Aorta (tissue), 5 donors: ENCODE data around the gene MIPOL1. TPM values are rescaled to one million over a fixed set of nuclear protein-coding genes. Genes with fewer than 3 reads are reported as not detected.
"Not testable (repeated sequence)": the region's sequence is repeated elsewhere in the genome, so short reads cannot be mapped to it uniquely, and the experiment has no call there.

Experiments
- ATAC-seq: fragments of 200-7000 bp; cut with Tn5 transposase; one replicate; pipeline ENCODE4 v1.9.1; 2022; ENCODE audit warnings: moderate library complexity; ENCODE audit not compliant: low FRiP score
- DNase-seq, 2 donors: peaks; one replicate each; pipeline ENCODE4 v3.0.0-alpha.2; 2020
- H3K27ac ChIP-seq, 2 donors: one replicate each; pipeline ENCODE4 v1.5.1; 2013; ENCODE audit warnings: low read length in 2 of 2, mild to moderate bottlenecking in 2 of 2, moderate library complexity in 2 of 2, control low read depth in 1 of 2, inconsistent platforms in 1 of 2, low read depth in 1 of 2
- H3K27me3 ChIP-seq, 2 donors: one replicate each; pipeline ENCODE4 v1.6.1; 2013; ENCODE audit warnings: control low read depth in 1 of 2, low read length in 1 of 2, mild to moderate bottlenecking in 1 of 2, moderate library complexity in 1 of 2; ENCODE audit not compliant: insufficient read depth in 2 of 2, control insufficient read depth in 1 of 2
- H3K36me3 ChIP-seq, 2 donors: one replicate each; pipeline ENCODE4 v1.6.1; 2013; ENCODE audit warnings: control low read depth in 1 of 2, low read length in 1 of 2, mild to moderate bottlenecking in 1 of 2; ENCODE audit not compliant: insufficient read depth in 2 of 2, control insufficient read depth in 1 of 2
- H3K4me1 ChIP-seq, 2 donors: one replicate each; pipeline ENCODE4 v1.6.1; 2013; ENCODE audit warnings: low read length in 2 of 2, control low read depth in 1 of 2, mild to moderate bottlenecking in 1 of 2, moderate library complexity in 1 of 2; ENCODE audit not compliant: insufficient read depth in 2 of 2, control insufficient read depth in 1 of 2
- H3K4me3 ChIP-seq, 2 donors: one replicate each; pipeline ENCODE4 v1.5.1; 2013; ENCODE audit warnings: low read length in 2 of 2, control low read depth in 1 of 2, mild to moderate bottlenecking in 1 of 2
- H3K9me3 ChIP-seq: one replicate; pipeline ENCODE4 v1.6.1; 2013; ENCODE audit warnings: mild to moderate bottlenecking, low read length; ENCODE audit not compliant: control insufficient read depth
- WGBS, 2 donors: extraction: QIAGEN DNeasy Blood & Tissue Kit; methylation state at CpG; one replicate each; pipeline ENCODE4 v1.1.7; 2013; 5-methylcytosine and 5-hydroxymethylcytosine counted together
- intact Hi-C, 2 donors: fragments of 100-400 bp; cut with DNase I; formaldehyde crosslinking; loops; one replicate each; pipeline versions ENCODE4 v1.14.2 to v1.15.0; 2022
- polyA plus RNA-seq, 2 donors: library from polyadenylated mRNA; stranded (reverse); fragments of 200-250 nt; gene quantifications; one replicate each; pipeline ENCODE4 v1.2.3, GENCODE V29; 2013
- total RNA-seq, 2 donors: library from RNA; stranded (reverse); fragmentation: NEBNext Ultra II Directional; extraction: Animal tissue kit (Norgen Biotek cat#: 25700); gene quantifications; one replicate each; pipeline ENCODE4 v1.2.1, GENCODE V29; 2021
- donor health status: healthy with polysubstance abuse.
- donor health status: Bipolar disorder and iron deficiency.
- donor health status: DM: no; HTN: no; CAD: no.
- donor health status: DM: no; HTN: no; CAD: no.
- donor health status: DM: yes; HTN: yes; CAD: no.

The MIPOL1 gene
- total and polyA plus RNA-seq, 4 donors: 3.4 to 20.6 (median 11.9) TPM

DNA sequence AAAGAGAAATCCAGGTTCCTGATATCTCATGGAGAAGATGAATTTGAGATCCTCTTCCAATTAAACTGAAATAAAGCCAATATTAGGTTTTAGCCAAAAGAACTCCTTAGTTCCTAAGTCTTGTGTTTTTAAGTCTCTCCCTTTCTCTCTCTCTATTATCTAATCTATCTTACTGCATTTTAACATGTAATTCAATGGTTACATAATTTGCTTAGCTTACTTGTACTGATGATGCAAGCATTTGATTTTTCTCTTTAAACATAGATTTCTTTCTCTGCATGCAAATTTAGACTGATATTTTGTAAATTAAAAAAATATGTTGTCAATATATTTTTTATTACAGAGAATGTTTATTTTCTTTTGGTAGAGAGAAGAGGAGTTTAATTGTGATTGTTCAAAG lies 78.2 kb downstream of the MIPOL1 start:
- no peaks in the 10 kb centered on the region for H3K36me3 ChIP-seq
- no peak for DNase-seq
- no peaks in the 10 kb centered on the region for H3K9me3 ChIP-seq
- intact Hi-C loops: no loop called here
- H3K27ac ChIP-seq: no peak overlapping the region
- H3K27me3 ChIP-seq: no peaks in the 10 kb centered on the region
- ATAC-seq: no peak
- H3K4me1 ChIP-seq: no peaks in the 10 kb centered on the region
- no peak overlapping the region for H3K4me3 ChIP-seq

DNA sequence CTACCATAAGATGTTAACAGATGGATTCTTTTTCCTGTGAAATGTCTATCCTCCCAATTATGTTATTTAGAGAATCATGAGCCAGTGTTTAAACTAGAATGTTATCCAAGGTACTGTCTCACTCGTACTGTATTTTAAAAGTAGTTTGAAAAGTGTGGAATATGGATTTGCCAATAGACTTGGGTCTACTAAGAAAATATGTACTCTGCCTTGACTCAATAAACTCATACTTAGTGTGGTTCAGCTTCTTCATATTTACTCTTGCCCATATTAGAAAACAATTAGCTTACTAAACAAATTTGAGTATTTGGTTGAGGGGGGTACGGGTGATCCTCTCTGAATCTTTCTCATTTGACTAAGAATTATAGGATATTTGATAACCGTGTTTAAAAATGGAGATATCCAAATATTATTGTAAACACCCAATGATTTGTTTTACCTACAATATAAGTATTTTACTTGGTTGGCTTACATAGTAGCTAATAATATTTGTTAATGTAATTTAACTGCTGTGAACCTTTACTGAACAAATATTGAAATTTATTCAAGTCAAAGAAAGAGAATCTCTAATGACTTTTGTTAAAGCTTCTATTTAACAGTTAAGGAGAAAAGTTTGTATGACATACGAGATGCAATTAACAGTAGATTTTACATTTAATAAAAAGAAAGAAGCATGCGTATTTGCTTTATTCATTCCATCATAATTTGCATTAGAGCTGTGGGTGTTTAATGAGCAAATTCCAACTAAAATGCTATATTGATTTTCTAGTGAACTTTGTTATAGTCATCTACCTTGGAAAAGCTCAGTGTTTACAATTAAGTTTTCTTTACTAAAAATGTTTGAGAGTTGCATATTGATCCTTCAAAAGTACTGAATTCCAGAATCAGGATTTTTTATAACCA lies 81.2 kb downstream of the MIPOL1 start:
- no peak overlapping the region for H3K27ac ChIP-seq

DNA sequence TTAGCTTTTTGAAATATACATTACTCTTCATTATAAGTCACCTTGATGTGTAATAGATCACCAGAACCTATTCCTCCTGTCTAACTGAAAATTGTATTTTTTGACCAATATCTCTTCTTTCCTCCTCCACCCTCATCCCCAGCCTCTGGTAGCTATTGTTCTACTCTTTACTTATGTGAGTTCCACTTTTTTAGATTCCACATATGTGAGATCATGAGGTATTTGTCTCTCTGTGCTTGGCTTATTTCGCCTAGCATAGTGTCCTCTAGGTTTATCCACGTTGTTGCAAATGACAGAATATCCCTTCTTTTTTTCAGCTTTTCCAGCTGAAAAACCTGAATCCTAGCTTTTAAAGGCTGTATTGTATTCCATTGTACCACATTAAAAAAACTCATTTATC lies 82.1 kb downstream of the MIPOL1 start:
- intact Hi-C loops: no loop called here
- ATAC-seq: no peak
- H3K36me3 ChIP-seq: no peaks in the 10 kb centered on the region
- H3K27ac ChIP-seq: no peak overlapping the region
- H3K4me3 ChIP-seq: no peak overlapping the region
- DNase-seq: no peak
- H3K4me1 ChIP-seq: no peaks in the 10 kb centered on the region
- 87 to 93% methylated on average over 2 of the region's 2 CpGs for WGBS, 2 donors
- no peaks in the 10 kb centered on the region for H3K9me3 ChIP-seq
- H3K27me3 ChIP-seq: no peaks in the 10 kb centered on the region

More for the DNA sequence above, 81.2 kb downstream of the MIPOL1 start:
- intact Hi-C loops: no loop called here
- Histone ChIP-seq H3K4me1 (no peaks in the 10 kb centered on the region), H3K36me3 (no peaks in the 10 kb centered on the region), H3K4me3 (no peak overlapping the region), H3K9me3 (no peaks in the 10 kb centered on the region), H3K27me3 (no peaks in the 10 kb centered on the region)
- ATAC-seq (no peak), DNase-seq (no peak)
- 88 to 89% methylated on average over 5 of the region's 5 CpGs for WGBS, 2 donors

DNA sequence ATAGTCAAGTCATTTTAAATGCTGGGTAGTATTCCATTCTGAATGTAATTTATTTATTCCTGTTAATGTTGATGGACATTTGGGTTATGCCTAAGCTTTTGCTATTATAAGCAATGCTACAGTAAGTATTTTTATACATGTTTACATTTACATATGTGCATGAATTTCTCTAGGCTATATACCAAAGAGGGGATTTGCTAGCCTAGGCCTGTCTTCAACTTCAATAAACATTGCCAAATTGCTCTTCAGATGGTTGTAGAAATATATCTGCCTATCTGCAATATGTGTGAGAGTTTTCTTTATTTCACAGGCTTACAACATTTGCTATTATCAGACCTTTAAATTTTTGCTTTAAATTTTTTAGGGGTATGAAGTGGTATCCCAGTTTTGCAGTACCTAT lies 87.0 kb downstream of the MIPOL1 start:
- H3K9me3 ChIP-seq: no peaks in the 10 kb centered on the region
- H3K4me3 ChIP-seq: no peak overlapping the region
- intact Hi-C loops: no loop called here
- DNase-seq (no peak), ATAC-seq (no peak)
- H3K36me3 ChIP-seq: peaks cover 6 to 7% of the 10 kb centered on the region in 2 donors
- H3K4me1 ChIP-seq: no peaks in the 10 kb centered on the region
- no peak overlapping the region for H3K27ac ChIP-seq
- no peaks in the 10 kb centered on the region for H3K27me3 ChIP-seq

DNA sequence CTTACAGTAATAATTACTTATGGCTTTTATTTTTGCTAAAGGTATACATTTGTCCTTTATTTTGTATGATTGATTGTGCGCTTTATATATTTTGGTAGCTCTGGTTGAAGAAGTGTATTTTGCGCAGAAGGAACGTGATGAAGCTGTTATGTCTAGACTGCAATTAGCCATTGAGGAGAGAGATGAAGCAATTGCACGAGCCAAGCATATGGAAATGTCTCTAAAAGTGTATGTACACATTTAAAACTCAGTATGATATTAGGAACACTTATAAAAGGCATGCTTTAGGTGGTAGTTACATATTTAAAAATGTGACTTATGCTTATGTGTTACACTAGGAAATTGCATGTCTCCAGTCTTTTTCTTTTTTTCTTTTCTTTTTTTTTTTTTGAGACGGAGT lies 87.5 kb downstream of the MIPOL1 start:
- no peak overlapping the region for H3K27ac ChIP-seq
- H3K4me3 ChIP-seq: no peak overlapping the region
- no peaks in the 10 kb centered on the region for H3K4me1 ChIP-seq
- DNase-seq (no peak), ATAC-seq (no peak)
- no peaks in the 10 kb centered on the region for H3K27me3 ChIP-seq
- H3K36me3 ChIP-seq: peaks cover 7 to 8% of the 10 kb centered on the region in 2 donors
- 92 to 95% methylated on average over 5 of the region's 5 CpGs for WGBS, 2 donors
- intact Hi-C loops: no loop called here
- H3K9me3 ChIP-seq: no peaks in the 10 kb centered on the region

DNA sequence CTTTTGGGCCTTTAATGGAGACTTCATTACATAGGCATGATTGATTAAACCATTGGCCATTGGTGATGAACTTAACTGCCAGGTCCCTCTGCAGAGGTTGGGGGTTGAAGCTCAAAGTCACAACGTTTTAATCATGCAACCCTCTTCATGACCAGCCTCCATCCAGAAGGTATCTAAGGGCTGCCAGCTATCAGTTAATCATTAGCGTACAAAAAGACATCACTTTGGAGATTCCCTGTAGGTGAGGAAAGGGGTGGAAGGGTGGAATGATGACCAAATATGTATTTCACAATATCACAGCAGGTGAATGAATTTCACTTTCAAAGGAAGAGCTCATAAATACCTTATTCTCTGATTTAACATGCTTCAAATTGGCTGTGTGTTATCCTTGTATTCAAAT lies 92.0 kb downstream of the MIPOL1 start:
- H3K36me3 ChIP-seq: peaks cover 7 to 8% of the 10 kb centered on the region in 2 donors
- no peak overlapping the region for H3K4me3 ChIP-seq
- intact Hi-C loops: no loop called here

DNA sequence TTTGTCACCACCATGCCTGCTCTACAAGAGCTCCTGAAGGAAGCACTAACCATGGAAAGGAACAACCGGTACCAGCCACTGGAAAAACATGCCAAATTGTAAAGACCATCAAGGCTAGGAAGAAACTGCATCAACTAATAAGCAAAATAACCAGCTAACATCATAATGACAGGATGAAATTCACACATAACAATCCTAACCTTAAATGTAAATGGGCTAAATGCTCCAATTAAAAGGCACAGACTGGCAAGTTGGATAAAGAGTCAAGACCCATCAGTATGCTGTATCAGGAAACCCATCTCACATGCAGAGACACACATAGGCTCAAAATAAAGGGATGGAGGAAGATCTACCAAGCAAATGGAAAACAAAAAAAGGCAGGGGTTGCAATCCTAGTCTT lies 97.5 kb downstream of the MIPOL1 start:
- intact Hi-C loops, H3K9me3 ChIP-seq, H3K4me1 ChIP-seq, H3K27me3 ChIP-seq, DNase-seq, ATAC-seq, H3K27ac ChIP-seq, H3K4me3 ChIP-seq, H3K36me3 ChIP-seq: not testable (repeated sequence)
- 96 to 100% methylated on average over 1 of the region's 1 CpG for WGBS, 2 donors

More for the DNA sequence above, 92.0 kb downstream of the MIPOL1 start:
- Histone ChIP-seq H3K9me3 (peaks cover 1% of the 10 kb centered on the region), H3K27ac (no peak overlapping the region), H3K4me1 (no peaks in the 10 kb centered on the region), H3K27me3 (no peaks in the 10 kb centered on the region)
- WGBS, 2 donors: 62 to 74% methylated on average over 2 of the region's 2 CpGs
- ATAC-seq: no peak
- DNase-seq: no peak

DNA sequence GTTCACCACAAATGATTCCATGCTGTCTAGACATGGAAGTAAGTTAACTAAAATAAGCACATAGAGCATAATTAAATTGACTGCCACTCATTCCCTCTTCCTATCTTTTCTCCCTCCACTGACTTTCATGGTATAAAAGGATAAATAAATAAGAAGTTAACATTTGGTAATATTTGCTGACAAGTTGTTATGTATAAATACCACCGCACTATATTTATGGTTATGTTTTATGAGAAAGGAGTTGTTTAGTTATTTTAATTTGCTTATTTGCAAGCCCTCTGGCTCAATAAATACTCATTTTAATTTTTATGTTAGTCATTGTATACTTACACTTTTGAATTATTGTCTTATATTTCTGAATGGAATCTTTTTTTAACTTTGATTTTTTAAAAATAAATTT lies 113.5 kb downstream of the MIPOL1 start:
- intact Hi-C loops: no loop called here

DNA sequence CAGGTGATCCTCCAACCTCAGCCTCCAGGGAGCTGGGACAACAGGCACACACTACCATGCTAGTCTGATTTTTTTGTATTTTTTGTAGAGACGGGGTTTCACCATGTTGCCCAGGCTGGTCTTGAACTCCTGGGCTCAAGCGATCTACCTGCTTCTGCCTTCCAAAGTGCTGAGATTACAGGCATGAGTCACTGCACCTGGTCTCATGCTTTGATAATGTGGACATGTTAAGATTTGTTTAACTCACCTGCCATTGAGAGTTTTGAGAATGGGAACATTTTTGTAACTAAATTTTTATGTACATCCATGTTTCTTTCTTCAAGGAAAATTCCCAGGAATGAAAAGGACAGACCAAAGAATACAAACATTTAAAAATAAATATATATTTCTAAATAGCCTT lies 121.2 kb downstream of the MIPOL1 start:
- ATAC-seq (no peak), DNase-seq (no peak)
- H3K27me3 ChIP-seq: no peaks in the 10 kb centered on the region
- no peaks in the 10 kb centered on the region for H3K9me3 ChIP-seq
- no peaks in the 10 kb centered on the region for H3K36me3 ChIP-seq
- no peak overlapping the region for H3K27ac ChIP-seq
- WGBS, 2 donors: 92% methylated on average over 2 of the region's 2 CpGs
- H3K4me3 ChIP-seq: no peak overlapping the region
- no peaks in the 10 kb centered on the region for H3K4me1 ChIP-seq
- intact Hi-C loops: no loop called here

More for the DNA sequence above, 113.5 kb downstream of the MIPOL1 start:
- DNase-seq (no peak), ATAC-seq (no peak)
- peaks cover 0 to 3% of the 10 kb centered on the region in 2 donors for H3K36me3 ChIP-seq
- H3K27me3 ChIP-seq: no peaks in the 10 kb centered on the region
- no peaks in the 10 kb centered on the region for H3K4me1 ChIP-seq
- no peak overlapping the region for H3K4me3 ChIP-seq
- H3K27ac ChIP-seq: no peak overlapping the region
- 92 to 97% methylated on average over 1 of the region's 1 CpG for WGBS, 2 donors
- no peaks in the 10 kb centered on the region for H3K9me3 ChIP-seq
